Measurements from ENCODE around the gene DOC2B.
"Not testable (repeated sequence)": the region's sequence is repeated elsewhere in the genome, so short reads cannot be mapped to it uniquely, and the experiment has no call there.

The DOC2B gene

DNA sequence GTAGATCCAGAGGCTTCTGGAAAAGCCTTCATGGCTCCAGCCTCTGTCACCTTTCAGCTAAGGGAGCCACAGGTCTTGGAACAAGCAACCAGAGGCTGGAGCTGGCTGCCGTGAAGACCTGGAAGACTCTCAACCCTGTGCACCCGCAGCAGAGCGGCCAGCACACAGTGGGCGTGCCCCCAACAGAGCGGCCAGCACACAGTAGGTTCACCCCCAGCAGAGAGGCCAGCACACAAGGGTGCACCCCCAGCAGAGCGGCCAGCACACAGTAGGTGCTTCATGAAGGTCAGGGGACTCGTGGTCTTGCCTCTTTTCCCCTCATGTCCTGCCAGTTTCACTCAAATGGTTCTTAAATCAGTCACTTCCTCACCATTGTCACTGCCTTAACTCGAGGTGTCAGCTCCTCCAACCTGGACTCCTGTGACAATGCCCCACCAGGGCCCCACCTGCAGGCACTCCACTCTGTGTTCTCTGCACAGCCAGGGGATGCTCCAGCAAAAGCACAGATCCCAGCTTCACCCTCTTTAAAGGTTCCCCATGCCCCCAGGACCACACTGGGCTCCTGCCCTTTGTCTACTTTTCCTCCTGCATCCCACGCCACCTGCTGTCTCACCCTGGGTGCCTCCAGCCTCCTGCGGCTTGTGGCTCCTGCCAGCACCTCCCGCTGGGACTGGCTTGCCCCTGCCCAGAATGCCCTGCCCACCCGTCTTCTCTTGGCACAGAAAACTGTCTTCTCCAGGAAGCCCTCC is 42.4 kb upstream of the DOC2B start:
- TF ChIP-seq POLR2AphosphoS5 (IDR thresholded peaks at IDR 0.05; ENCODE audit: low read depth, low read length) (no peak), TAF1 (IDR thresholded peaks at IDR 0.05; ENCODE audit: borderline replicate concordance, low read depth, low read length) (no peak), POLR2A (IDR thresholded peaks at IDR 0.05; ENCODE audit: low read depth, low read length) (no peak)
- no peak for DNase-seq (ENCODE audit: insufficient read length)
- FAIRE-seq, result no peak

DNA sequence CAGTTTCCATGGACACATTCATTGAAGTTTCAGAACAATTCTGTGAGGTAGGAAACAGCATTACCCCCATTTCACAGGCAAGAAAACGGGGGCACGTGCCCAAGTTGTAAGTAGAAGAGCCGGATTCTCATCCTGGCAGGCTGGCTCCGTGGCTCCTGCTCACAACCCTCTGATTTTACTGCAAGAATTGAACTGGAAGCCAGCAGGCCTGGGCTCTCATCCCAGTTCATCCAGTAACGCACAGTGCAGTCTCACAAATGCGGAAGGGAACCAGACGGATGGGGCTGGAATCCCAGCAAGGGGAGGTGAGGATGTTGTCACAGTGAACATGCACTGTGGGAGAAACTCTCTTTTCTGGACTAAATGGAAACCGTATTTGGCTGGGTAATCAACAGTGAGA is 40.7 kb upstream of the DOC2B start:
- DNase-seq (ENCODE audit: insufficient read length) (no peak), FAIRE-seq (no peak)
- TF ChIP-seq POLR2AphosphoS5 (IDR thresholded peaks at IDR 0.05; ENCODE audit: low read depth, low read length), result no peak
- TF ChIP-seq POLR2A (IDR thresholded peaks at IDR 0.05; ENCODE audit: low read depth, low read length), result no peak
- TF ChIP-seq TAF1 (IDR thresholded peaks at IDR 0.05; ENCODE audit: borderline replicate concordance, low read depth, low read length), result no peak

DNA sequence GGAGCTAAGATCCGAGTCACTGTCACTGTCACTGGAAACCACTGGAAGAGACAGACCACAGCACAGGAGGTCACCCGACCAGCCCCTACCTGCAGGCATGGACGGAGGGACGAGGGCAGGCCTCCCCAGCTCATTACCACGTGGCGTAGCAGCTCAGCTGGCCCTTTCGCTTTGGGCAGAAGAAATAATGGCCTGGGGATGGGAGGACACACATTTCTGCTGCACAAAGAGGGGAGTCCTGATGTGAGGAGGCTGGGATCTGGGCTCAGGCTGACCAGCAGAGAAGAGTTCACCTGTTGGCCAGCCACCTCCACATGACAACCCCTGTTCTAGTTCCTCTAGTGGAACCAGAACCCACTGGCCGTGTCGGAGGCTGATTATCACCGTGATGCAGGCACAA is 38.2 kb upstream of the DOC2B start:
- no peak for DNase-seq (ENCODE audit: insufficient read length)
- no peak for TF ChIP-seq POLR2AphosphoS5 (IDR thresholded peaks at IDR 0.05; ENCODE audit: low read depth, low read length)
- TF ChIP-seq POLR2A (IDR thresholded peaks at IDR 0.05; ENCODE audit: low read depth, low read length), result no peak
- TF ChIP-seq TAF1 (IDR thresholded peaks at IDR 0.05; ENCODE audit: borderline replicate concordance, low read depth, low read length), result no peak
- no peak for FAIRE-seq

DNA sequence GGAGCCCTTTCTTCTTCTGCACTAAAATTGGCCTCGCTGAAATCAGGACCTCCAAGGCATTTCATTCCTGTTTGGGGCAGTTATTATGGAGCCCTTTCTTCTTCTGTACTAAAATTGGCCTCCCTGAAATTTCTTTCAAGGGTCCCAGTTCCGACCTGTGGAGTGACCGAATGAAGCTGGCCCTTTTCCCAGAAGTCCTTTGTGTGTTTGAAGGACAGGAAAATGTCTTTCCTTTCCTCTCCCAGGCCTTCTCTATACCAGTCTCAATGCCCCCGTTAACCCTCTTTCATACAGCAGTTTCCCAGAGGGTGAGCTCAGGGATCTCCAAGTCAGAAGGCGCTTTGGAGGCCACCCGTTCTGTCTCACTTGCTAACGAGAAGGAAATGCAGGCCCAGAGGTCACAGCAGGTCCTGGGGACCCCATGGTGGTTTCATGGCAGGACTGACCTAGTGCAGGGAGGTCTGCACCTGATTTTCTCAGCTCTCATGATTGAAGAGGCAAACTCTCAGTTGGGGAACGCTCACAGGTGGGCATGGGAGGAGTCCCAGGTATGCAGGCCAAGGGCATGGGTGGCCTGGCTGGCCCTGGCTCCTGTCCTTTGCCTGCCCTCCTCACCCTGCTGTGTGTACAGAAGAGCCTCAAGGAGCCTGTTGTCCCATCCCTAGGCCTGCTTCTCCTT is 37.1 kb upstream of the DOC2B start:
- no peak for DNase-seq (ENCODE audit: insufficient read length)
- TF ChIP-seq POLR2AphosphoS5 (IDR thresholded peaks at IDR 0.05; ENCODE audit: low read depth, low read length) (no peak), POLR2A (IDR thresholded peaks at IDR 0.05; ENCODE audit: low read depth, low read length) (no peak), TAF1 (IDR thresholded peaks at IDR 0.05; ENCODE audit: borderline replicate concordance, low read depth, low read length) (no peak)
- no peak for FAIRE-seq

DNA sequence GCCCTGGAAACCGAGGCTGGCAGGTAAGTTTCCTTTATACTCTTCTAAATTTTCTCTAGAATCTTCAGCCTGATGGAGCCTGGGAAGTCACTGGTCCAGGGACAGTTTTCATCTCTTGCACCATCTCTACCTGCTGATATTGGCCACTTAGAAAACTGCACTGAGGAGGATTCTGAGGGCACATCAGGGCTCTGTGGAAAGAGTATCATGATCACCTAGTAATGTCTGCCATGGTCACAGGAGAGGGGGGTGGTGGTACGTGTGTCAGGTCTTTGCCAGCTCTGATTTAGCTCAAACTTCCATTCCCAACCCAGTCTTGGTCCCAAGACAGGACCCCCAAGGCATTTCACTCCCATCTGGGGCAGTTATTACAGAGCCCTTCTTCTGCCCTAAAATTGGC is 35.2 kb upstream of the DOC2B start:
- no peak for DNase-seq (ENCODE audit: insufficient read length)
- FAIRE-seq, result no peak
- TF ChIP-seq POLR2AphosphoS5 (IDR thresholded peaks at IDR 0.05; ENCODE audit: low read depth, low read length), result no peak
- no peak for TF ChIP-seq POLR2A (IDR thresholded peaks at IDR 0.05; ENCODE audit: low read depth, low read length)
- TF ChIP-seq TAF1 (IDR thresholded peaks at IDR 0.05; ENCODE audit: borderline replicate concordance, low read depth, low read length), result no peak

DNA sequence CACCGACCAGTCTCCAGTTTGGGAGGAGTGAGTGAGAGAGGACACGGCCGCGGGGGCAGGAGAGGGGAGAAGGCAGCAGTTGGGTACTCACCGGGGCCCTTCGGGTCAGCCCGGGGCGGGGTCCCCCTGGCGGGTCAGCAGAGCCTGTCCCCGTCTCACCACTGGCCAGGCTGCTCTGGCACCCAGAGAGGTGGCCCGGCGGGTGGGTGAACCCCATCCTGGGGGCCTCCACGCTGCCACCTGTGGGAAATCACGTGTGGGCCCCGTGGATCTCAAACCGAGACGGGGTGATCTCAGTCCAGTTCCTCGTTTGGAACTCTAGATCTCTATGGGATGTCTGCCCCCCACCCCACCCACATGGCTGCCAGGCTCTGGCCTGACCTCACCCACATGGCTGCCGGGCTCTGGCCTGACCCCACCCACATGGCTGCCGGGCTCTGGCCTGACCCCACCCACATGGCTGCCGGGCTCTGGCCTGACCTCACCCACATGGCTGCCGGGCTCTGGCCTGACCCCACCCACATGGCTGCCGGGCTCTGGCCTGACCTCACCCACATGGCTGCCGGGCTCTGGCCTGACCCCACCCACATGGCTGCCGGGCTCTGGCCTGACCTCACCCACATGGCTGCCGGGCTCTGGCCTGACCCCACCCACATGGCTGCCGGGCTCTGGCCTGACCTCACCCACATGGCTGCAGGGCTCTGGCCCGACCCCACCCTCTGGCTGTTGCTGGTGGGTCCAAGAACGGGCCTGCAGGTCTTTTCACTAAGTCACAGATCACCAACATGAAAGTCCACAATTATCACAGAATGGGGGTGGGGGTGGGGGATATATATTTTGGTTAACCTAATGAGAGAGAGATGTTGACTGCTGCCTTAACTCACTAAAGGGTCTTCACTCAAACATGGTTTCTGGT is 34.4 kb upstream of the DOC2B start:
- DNase-seq (ENCODE audit: insufficient read length); FAIRE-seq: not testable (repeated sequence)

DNA sequence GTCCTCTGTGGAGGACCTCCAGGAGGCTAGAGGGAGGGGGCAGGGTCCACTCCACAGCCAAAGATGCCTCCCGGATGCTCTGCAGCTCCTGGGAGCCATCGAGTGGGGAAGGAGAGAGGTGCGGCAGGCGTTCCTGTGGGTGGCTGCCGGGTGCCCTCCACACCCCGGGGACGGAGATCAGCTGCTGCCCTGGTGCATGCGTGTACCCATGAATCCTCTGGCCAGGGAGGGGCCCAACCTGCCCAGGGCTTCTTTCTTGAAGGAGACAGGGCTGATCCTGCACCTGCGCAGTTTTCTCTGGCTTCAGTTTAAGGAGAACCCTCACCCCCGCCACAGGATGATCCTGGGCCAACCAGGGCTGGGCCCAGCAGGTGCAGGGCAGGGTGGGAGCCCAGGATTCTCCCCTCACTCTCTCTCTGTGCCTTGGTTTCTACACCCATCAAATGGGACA is 33.5 kb upstream of the DOC2B start:
- no peak for TF ChIP-seq POLR2AphosphoS5 (IDR thresholded peaks at IDR 0.05; ENCODE audit: low read depth, low read length)
- DNase-seq (ENCODE audit: insufficient read length) (no peak), FAIRE-seq (no peak)

DNA sequence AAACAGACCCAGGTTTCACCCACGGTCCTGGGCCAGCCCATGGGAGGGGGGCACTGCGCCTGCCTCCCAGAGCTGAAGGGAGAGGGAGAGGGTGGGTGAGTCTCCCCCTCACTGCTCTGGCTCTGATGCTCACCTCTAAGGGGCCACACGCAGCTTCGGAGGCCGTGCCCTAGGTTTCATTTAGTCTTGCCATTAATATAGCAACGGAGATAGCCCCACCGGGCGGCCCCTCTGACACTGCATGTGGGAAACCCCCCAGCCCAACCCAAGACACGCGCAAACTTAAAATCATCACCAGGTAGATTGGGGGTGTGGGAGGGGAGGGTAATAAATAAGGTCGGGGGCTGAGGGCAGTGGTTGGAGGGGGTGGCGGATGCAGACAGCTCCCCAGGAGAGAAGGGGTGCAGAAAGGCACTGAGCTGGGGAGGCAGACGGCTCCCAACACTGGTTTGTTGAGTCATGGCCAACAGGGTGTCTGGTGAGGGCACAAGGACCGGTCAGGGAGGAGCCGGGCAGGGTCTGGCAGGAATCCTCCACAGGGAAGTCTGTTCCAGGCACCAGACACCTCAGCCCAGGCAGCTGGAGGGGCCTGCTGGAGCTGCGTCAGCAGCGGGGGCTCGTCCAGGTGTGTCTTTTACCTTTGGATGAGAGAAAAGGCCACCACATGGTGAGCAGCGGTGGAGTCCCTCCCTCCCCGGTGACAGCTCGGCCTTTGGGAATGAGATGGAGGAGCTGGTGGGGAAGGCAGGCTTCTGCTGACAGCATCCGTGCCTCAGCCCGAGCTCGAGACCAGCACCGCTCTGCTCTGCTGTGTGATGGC is 32.0 kb upstream of the DOC2B start:
- DNase-seq (ENCODE audit: insufficient read length) (no peak), FAIRE-seq (no peak)
- TF ChIP-seq POLR2AphosphoS5 (IDR thresholded peaks at IDR 0.05; ENCODE audit: low read depth, low read length), result no peak
- no peak for TF ChIP-seq TAF1 (IDR thresholded peaks at IDR 0.05; ENCODE audit: borderline replicate concordance, low read depth, low read length)
- TF ChIP-seq POLR2A (IDR thresholded peaks at IDR 0.05; ENCODE audit: low read depth, low read length), result no peak

DNA sequence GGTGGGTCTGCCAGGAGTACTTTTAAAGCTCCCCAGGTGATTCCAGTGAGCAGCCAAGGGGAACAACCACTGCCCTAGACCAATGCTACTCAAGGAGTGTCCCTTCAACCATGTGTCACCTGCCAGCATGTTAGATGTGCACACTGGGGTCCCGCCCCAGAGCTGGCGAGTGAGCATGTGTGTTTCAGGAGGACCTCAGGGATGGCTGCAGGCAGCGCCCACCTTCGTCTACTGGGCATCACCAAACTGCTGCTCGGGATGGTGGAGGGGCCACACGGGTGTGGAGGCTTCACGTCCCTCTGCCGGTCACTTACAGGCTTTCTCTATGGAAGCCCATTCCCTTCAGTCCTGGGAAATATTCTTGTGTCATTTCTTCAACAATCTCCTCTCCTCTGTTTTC is 29.0 kb upstream of the DOC2B start:
- DNase-seq (ENCODE audit: insufficient read length) (no peak), FAIRE-seq (no peak)
- no peak for TF ChIP-seq POLR2AphosphoS5 (IDR thresholded peaks at IDR 0.05; ENCODE audit: low read depth, low read length)
- TF ChIP-seq TAF1 (IDR thresholded peaks at IDR 0.05; ENCODE audit: borderline replicate concordance, low read depth, low read length), result no peak
- no peak for TF ChIP-seq POLR2A (IDR thresholded peaks at IDR 0.05; ENCODE audit: low read depth, low read length)

DNA sequence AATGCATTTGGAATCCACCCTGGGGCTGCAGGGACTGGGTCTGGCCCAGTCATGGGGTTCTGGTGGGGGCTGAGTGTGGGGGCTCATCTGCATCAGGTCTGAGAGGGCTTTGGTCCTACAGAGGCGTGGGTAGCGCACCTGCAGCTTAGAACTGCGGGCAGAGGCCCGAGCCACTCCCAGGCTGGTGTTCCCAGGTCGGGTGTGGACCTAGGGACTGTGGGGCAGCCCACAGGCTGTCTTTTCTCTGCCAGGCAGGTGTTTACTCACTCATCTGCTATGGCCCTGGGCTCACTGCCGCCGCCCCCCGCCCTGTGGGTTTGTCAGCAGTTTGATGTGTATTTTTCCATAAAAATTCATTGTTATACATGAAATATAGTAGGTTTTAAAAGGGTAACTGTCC is 27.0 kb upstream of the DOC2B start:
- FAIRE-seq (no peak), DNase-seq (ENCODE audit: insufficient read length) (no peak)
- no peak for TF ChIP-seq POLR2A (IDR thresholded peaks at IDR 0.05; ENCODE audit: low read depth, low read length)
- TF ChIP-seq TAF1 (IDR thresholded peaks at IDR 0.05; ENCODE audit: borderline replicate concordance, low read depth, low read length), result no peak
- TF ChIP-seq POLR2AphosphoS5 (IDR thresholded peaks at IDR 0.05; ENCODE audit: low read depth, low read length), result no peak

DNA sequence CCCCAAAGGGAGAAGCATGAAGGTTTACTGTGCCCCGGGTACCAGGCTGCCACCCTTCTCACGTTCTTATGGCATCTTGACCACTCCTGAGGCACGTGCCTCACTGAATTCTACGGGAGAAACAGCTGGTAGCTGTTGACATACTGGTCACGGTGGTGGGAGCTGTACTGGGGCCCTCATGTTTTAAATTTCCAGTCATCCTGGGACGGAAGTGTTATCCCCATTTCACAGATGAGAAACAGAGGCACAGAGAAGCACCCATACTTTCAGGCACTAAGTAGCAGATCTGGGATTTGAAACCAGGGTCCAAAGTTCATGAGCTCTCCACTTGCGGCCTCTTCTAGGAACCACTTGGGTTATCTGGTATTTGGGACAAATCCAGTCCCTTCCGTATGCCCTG is 26.3 kb upstream of the DOC2B start:
- no peak for TF ChIP-seq TAF1 (IDR thresholded peaks at IDR 0.05; ENCODE audit: borderline replicate concordance, low read depth, low read length)
- no peak for TF ChIP-seq POLR2AphosphoS5 (IDR thresholded peaks at IDR 0.05; ENCODE audit: low read depth, low read length)
- TF ChIP-seq POLR2A (IDR thresholded peaks at IDR 0.05; ENCODE audit: low read depth, low read length), result no peak
- no peak for DNase-seq (ENCODE audit: insufficient read length)
- FAIRE-seq, result no peak
